Stimulated activated CD8-positive, alpha-beta memory T cell treated with anti-CD3 and anti-CD28 coated beads, Interleukin-12 subunit alpha, Interleukin-12 subunit beta, amount 100 ng/mL, for 24 hours (primary cell): ENCODE results near the gene FMO1.
"Not testable (repeated sequence)": the region's sequence is repeated elsewhere in the genome, so short reads cannot be mapped to it uniquely, and the experiment has no call there.

Source experiments
- DNase-seq: peaks from one replicate; pipeline ENCODE4 v3.0.0-alpha.2; 2020; ENCODE audit errors: extremely low read depth

The FMO1 gene

DNA sequence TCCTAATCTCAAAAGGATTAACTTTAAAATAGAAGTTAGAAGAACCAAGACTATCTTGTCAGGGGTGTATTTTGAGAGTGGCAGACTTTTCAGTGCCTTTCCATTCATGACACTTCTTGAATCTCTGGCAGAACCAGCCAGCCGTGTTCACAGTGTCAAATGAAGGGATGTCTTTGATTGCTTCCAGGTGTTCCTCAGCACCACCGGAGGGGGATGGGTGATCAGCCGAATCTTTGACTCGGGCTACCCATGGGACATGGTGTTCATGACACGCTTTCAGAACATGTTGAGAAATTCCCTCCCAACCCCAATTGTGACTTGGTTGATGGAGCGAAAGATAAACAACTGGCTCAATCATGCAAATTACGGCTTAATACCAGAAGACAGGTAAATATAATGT lies 32.3 kb downstream of the FMO1 start:
- no peak for DNase-seq

DNA sequence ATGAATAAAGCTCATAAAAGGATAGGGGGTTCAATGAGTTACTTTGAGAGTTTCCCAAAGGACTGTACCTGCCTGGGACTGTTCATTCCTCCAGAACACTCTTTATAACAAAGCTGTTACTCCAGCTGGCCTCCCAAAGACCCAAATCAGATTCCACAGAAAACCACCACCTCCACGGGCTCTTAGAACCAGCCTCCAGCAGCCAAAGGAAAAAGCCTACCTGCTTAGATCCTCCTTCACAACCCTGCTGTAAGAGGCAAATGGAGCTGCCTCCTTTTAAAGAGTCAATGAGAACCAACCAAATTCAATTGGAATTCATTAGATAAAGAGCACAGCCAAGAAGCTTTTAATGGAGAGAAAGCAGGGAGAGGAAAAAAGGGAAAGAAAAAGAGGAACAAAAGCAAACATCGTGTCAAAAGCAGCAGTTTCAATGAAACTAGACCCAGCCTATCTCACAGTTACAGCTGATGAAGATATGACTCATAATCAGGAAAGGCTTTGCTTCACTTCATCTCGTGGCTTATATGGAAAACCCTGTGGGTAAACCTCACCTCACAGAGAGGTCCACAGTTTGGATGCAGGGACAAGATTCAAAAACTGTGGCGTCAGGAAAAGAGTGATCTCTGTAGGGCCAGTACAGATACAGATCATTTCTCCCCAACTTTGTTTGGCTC lies 37.9 kb downstream of the FMO1 start:
- no peak for DNase-seq

DNA sequence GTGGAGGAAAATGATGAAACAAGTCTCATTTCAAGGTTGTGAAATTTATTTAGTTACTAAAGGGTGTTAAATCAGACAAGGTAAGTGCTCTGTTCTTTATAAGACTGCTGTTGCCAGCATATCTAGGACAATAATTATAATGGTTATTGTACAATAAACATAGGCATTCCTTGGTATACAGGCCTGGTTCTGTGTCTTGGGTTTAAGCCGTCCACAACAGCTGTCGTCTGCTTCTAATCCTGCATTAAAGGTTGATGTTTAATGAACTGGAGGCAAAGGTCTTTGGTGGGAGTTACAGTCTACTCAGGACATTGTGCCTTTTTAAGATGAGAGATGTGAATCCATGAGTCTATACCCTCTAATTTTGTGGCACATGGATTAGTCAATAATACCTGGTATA lies 42.3 kb downstream of the FMO1 start:
- DNase-seq = no peak

DNA sequence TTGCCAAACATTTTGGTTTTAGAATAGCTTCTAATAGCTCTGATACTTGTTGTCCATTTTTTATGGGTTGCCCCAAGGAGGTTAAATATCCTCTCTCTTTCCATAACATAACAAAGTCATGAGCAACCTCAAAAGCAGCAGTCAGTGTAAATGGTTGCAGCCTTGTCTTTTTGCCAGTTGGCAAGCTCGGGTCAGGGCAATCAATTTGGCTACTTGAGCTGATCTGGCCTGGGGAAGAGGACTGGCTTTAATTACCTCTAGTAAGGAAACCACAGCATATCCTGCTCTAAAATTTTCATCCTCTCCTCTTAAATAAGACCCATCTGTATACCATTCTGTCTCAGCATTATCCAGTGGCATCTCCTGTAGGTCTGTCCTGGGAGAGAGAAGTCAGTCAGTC lies 44.5 kb downstream of the FMO1 start:
- no peak for DNase-seq

DNA sequence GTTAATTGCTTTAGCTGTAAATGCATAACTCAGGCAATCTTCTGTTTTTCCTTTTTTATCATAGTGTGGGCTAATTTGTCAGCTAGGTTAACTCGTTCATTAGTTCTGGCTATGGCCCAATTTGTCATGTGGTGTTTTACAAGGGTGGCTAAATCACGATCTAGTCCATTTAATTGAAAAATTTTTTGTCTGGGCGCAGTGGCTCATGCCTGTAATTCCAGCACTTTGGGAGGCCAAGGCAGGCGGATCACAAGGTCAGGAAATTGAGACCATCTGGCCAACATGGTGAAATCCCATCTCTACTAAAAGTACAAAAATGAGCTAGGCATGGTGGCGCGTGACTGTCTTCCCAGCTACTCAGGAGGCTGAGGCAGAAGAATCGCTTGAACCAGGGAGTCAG lies 47.1 kb downstream of the FMO1 start:
- DNase-seq = not testable (repeated sequence)

DNA sequence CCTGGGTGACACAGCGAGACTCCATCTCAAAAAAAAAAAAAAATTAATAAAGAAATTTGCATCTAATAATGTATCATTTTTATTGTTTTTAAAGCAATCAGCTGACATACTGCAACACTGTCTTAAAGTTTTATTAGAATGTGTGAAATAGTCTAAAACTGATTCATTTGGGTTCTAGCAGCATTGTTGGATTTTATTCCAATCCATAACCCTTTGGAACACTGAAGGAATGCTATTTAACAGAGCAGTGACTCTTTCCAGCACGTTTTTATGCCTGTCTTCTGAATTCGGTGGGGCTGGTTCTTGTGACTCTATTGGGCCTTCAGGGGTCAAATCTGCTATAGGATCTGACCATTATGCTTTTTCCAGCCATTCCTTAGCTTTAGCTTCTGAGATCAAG lies 47.5 kb downstream of the FMO1 start:
- no peak for DNase-seq

DNA sequence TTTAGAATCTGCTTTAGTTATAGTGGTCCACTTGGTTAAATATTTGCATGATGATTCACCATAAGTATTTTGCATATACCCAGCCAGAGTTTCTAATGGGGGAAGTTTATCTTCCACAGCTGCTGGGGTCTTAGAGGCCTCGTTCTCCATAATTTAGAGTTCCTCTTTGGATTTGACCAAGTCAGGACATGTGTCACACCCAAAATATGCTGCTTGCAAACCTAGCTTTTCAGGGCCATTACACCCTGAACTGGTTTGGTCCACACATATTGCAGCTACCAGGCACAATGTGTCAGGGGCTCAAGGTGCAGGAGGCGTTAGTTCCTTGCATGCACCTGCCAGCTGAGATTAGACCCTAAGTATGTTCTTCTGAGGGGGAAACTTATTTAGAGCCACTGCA lies 48.6 kb downstream of the FMO1 start:
- DNase-seq = no peak

DNA sequence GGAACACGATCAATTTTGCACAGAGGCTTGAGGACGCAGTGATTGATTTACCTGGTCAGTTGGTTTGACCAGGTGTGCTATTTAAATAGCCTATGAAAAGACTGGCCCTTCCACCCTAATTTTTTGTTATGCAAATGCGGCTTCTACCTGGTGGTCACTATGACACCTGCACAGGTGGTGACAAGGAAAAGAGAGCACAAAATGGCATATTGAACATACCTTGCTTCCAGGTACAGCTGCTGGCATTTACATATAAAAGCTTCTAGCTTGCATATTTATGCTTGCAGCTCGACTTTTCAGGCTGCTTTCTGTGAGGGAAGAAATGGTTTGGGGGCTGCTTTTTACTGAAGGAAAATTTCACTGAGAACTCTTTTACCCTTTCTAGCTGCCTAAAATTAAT lies 50.4 kb downstream of the FMO1 start:
- DNase-seq = no peak

DNA sequence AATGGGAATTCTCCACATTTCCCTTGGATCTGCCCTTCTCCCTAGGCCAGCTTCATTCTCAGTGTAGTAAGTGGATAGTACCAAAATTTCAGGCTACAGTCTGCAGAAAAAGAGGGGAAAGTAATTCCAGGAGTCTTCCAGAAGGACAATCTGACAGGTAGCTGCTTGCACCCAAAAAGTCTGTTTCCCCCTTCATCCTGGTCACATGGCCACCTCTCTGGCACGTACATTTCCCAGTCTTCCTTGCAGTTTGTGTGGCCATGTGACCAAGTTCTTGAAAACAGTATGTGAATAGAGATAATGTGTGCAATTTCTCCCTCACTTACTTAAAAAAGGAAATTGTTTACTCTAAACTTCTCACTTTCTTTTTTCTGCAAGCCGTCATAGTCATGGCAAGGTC lies 51.0 kb downstream of the FMO1 start:
- no peak for DNase-seq

DNA sequence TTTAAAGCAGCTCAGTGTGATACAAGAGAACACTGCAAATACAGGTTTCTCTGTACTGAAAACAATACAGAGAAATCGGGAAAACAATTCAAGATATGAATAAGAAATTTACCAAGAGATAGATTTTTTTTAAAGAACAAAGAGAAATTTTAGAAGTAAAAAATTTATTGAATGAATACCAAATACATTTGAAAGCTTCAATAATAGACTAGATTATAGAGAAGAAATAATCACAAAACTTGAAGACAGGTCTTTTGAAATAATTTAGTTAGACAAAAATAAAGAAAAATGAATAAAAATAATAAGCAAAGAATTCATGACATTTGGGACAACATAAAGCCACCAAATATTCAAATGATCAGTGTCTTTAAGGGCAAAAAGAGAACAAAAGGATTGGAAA lies 52.1 kb downstream of the FMO1 start:
- no peak for DNase-seq

DNA sequence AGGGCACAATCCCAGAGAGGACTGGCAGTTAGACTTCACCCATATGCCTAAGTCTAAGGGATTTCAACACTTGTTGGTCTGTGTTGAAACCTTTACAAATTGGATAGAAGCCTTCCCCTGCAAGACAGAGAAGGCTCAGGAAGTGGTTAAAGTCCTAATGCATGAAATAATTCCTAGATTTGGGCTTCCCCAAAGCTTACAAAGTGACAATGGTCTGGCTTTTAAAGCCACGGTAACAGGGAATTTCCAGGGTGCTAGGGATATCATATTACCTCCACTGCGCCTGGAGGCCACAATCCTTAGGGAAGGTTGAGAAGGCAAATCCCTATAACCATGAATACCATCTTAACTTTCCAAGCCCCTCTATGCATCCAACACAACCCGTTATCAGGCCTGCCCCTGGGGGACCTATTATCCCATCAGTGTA lies 62.4 kb downstream of the FMO1 start:
- DNase-seq = no peak

DNA sequence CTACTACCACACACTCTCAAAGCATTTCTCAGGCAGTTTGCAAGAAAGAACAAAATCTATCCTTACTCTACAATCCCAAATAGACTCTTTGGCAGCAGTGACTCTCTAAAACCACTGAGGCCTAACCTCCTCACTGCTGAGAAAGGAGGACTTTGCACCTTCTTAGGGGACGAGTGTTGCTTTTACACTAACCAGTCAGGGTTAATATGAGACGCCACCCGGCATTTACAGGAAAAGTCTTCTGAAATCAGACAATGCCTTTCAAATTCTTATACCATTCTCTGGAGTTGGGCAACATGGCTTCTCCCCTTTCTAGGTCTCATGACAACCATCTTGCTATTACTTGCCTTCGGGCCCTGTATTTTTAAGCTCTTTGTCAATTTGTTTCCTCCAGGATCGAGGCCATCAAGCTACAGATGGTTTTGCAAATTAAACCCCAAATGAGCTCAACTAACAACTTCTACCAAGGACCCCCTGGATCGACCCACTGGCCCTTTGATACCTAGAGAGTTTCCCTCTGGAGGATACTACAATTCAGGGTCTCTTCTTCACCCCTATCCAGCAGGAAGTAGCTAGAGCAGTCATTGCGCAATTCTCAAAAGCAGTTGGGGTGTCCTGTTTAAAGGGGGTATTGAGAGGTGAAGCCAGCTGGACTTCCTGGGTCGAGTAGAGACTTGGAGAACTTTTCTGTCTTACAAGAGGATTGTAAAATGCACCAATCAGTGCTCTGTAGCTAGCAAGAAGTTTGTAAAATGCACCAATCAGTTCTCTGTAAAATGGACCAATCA lies 63.7 kb downstream of the FMO1 start:
- DNase-seq = no peak

DNA sequence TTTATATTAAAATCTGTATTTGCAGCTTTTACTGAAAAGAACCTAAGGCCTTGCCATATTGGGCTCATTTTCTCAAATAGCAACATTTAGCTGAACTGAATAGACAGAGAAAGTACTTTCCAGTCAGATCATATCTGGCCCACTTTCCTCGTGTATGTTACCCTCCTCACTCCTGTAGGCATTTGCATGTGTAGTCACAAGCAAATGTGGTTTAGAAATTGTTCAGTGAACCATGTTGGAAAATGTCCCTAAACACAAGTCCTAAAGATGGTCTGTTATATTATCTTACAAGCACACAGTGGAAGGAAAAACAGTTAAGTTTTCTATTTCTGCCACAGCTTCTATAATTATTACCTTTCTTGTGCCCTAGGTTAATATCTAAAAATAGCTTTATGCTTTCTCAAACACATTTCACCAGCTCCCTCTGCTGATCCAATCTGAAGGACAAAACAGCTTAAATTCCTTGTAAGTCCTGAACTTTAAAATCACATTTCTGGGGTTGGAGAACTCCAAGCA lies 65.1 kb downstream of the FMO1 start:
- DNase-seq = no peak

DNA sequence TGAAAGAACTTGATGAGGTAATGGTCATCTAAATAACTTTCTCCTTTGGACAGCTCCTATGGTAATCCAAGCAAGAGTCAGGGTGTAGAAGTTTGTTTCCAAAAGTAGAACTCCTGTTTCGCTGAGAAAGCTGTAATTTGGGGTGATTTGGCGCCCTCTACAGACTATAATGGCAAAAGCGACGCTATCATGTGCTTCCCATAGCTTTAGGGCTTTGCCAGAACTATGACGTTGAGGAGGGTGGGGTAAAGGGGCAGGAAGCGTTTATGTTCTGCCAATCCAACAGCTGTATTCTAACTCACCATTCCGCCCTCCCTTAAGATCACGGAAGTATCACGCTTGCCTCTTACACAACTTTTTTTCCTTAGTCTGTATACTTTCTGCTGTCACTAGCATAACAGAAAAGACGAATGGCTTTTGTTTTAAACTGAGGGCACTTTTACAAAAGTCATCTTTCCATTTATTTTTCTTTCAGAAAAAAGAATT lies 65.6 kb downstream of the FMO1 start, which contains the start of gene FMO4:
Gene FMO4 (plus strand): TSS at position 349 of the 486 bp plus-strand sequence. CDS start 5,643 bp downstream, outside the sequence.
- peak; percentile 64 for DNase-seq

DNA sequence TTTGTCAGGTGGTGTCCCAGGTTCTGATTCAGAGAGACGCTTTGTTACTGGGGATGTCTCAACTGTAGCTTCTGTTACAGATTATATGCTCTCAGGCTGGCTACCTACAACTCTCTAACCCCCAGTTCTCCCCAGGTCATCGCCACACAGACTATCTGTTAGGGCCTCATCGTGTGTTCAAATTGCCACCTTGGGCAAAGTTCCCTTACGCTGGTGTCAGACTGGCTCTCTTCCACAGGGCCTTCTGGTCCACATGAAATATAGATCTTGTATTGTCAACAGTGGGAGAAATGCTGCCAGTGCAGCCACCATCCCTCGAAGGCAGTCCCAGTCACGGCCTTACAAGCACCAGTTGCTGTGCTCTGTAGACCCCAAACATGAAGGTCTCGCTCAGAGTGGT lies 81.0 kb downstream of the FMO1 start:
- no peak for DNase-seq

DNA sequence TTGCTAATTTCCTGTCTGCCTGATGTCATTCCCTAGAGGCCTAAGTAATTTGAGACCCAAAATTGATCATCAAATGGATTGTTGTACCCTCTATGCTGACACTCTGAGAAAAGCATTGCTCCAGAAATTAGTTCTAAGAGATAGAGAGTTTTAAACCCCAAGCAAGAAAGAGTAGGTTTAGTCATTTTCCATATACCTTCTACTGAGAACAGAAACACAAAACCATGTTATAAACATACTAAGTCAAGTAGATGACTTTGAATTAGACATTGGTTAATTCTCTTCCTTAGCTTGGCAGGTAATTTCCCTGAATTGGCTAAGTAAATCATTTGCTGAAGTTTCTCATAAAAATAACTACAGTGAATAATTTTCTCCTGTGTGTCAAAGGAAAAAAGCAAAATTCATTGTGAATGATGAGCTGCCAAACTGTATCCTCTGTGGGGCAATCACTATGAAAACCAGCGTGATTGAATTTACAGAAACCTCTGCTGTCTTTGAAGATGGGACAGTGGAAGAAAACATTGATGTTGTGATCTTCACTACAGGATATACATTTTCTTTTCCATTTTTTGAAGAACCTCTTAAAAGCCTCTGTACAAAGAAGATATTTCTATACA lies 85.8 kb downstream of the FMO1 start:
- no peak for DNase-seq
